ENCODE data around the gene SLC9A3.
"Not testable (repeated sequence)": the region's sequence is repeated elsewhere in the genome, so short reads cannot be mapped to it uniquely, and the experiment has no call there.

Gene SLC9A3

GRCh38 chr5:488744-489688, 35.2 kb downstream of the SLC9A3 start:
- DNase-seq = no peak

GRCh38 chr5:488241-488640, 36.0 kb downstream of the SLC9A3 start:
- DNase-seq = no peak

- not testable (repeated sequence) for DNase-seq
Measured at GRCh38 chr5:486597-486996, 37.7 kb downstream of the SLC9A3 start.

GRCh38 chr5:485946-486491, 38.2 kb downstream of the SLC9A3 start:
- no peak for DNase-seq

- no peak for DNase-seq
Measured at GRCh38 chr5:485113-485945, 38.9 kb downstream of the SLC9A3 start.

- DNase-seq = no peak
Measured at GRCh38 chr5:484556-484955, 39.7 kb downstream of the SLC9A3 start.

- DNase-seq = no peak
Measured at GRCh38 chr5:483434-484140, 40.7 kb downstream of the SLC9A3 start.

- no peak for DNase-seq
Measured at GRCh38 chr5:483011-483410, 41.2 kb downstream of the SLC9A3 start.

- DNase-seq = no peak
Measured at GRCh38 chr5:482506-482905, 41.7 kb downstream of the SLC9A3 start.

- no peak for DNase-seq
Measured at GRCh38 chr5:482021-482420, 42.2 kb downstream of the SLC9A3 start.

- DNase-seq = no peak
Measured at GRCh38 chr5:481347-481746, 42.9 kb downstream of the SLC9A3 start.

GRCh38 chr5:479566-480319, 44.5 kb downstream of the SLC9A3 start:
- no peak for DNase-seq

- DNase-seq = no peak
Measured at GRCh38 chr5:478982-479535, 45.2 kb downstream of the SLC9A3 start.

- no peak for DNase-seq
Measured at GRCh38 chr5:478369-478981, 45.8 kb downstream of the SLC9A3 start.

- DNase-seq = no peak
Measured at GRCh38 chr5:477871-478270, 46.4 kb downstream of the SLC9A3 start.

- no peak for DNase-seq
Measured at GRCh38 chr5:477247-477646, 47.0 kb downstream of the SLC9A3 start.

- DNase-seq = no peak
Measured at GRCh38 chr5:476814-477175, 47.5 kb downstream of the SLC9A3 start.

GRCh38 chr5:476102-476813, 48.0 kb downstream of the SLC9A3 start:
- no peak for DNase-seq

- no peak for DNase-seq
Measured at GRCh38 chr5:475704-476101, 48.5 kb downstream of the SLC9A3 start.

GRCh38 chr5:474840-475661, 49.2 kb downstream of the SLC9A3 start:
- DNase-seq = no peak
